ENCODE measurements around the gene CSPG4.

Gene CSPG4

DNA sequence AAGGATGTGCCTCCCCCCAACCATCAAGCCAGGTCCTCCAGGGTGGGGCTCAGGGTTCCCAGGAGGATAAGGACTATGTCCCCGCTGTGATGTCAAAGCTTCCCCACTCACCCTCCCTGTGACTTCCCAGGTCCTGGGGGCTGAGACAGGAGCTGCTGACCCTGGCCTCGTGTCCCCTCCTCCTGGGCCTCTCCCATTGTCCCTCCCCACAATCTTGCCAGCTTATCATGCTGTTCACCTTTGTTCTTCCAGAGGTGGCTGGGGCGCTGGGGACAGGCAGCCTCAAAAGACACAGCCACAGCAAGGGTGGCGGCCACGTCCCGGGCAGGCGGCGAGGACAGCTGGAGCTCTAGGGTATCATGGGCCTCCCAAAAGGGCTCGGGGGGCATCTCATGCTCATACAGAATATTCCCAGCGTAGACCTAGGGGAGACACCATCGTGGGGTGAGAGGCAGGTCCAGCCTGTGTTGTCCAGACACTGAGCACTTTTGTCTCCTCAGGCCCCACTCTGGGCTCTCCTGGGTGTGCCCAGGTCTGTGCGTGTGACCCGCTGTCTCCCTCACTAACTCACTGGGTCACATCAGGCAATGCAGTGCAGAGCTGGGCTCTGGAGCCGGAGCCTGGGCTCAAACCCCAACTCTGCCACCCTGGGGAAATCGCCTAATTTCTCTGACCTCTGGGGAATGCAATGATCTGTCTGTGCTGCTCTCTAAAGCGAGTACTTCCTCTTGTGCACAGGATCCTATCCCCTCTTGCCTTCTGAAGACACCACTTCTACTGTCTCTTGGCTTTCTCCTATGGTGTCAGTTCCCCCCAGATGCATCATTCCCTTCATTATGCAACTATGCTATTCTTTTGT lies 35.0 kb downstream of the CSPG4 start:
- H3K9ac ChIP-seq (ENCODE audit: insufficient read length, low read depth), result no peak overlapping the region
- no peak for TF ChIP-seq SUZ12 (IDR thresholded peaks at IDR 0.05; ENCODE audit: extremely low read depth, insufficient read depth, insufficient read length)
- TF ChIP-seq ZNF274 (IDR thresholded peaks at IDR 0.05; ENCODE audit: low read depth, low read length), result no peak
- TF ChIP-seq YY1 (IDR thresholded peaks at IDR 0.05; ENCODE audit: insufficient read depth, insufficient read length), result no peak
- H3K9me3 ChIP-seq (ENCODE audit: insufficient read depth, low read length), result no peaks in the 10 kb centered on the region
- peaks cover 26% of the 10 kb centered on the region for H3K4me1 ChIP-seq (ENCODE audit: insufficient read depth, insufficient read length)
- H3K27me3 ChIP-seq (ENCODE audit: insufficient read depth, insufficient read length), result no peaks in the 10 kb centered on the region
- DNase-seq (ENCODE audit: low read depth, low spot score), result no peak
- H3K4me3 ChIP-seq (ENCODE audit: insufficient read length, low read depth), result no peak overlapping the region
- peaks cover 49% of the 10 kb centered on the region for H3K36me3 ChIP-seq (ENCODE audit: insufficient read depth, insufficient read length, low read length)

DNA sequence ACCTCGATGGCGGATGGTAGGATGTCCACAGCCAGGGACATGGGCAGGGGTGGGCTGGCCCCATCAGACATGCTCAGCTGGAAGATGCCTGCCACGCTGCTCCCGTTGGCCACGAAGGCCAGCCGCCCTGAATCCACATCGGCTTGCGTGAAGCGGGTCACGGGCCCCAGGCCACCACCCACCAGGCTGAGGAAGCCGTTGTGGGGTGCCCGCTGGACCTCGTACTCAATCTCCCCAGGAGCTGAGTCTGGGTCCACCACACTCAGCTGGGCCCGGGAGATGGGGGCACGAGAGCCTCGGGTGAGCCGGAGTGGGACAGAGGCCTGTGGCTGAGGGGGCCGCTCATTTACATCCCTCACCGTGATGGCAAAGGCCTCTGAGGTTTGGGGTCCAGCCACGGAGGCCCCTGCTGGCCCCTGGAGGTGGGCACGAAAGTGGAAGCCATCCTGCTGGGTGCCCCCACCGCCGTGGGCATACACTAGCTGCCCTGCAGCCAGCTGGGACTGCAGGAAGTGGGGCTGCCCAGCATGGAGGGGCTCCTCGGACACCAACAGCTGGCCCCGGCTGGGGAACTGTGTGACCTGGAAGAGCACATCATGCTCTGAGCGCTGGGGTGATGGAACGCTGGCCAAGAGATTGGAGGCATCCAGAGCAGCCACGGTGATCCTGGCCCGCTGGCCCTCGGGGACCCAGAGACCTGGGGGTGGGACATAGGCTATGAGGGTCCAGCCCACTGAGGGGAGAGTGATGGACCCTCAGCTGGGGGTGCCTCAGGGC lies 35.8 kb downstream of the CSPG4 start:
- DNase-seq (ENCODE audit: low read depth, low spot score), result no peak
- Histone ChIP-seq H3K9ac (ENCODE audit: insufficient read length, low read depth) (no peak overlapping the region), H3K36me3 (ENCODE audit: insufficient read depth, insufficient read length, low read length) (peaks cover 42% of the 10 kb centered on the region), H3K27me3 (ENCODE audit: insufficient read depth, insufficient read length) (no peaks in the 10 kb centered on the region), H3K9me3 (ENCODE audit: insufficient read depth, low read length) (no peaks in the 10 kb centered on the region), H3K4me1 (ENCODE audit: insufficient read depth, insufficient read length) (peaks cover 33% of the 10 kb centered on the region), H3K4me3 (ENCODE audit: insufficient read length, low read depth) (no peak overlapping the region)
- no peak for TF ChIP-seq ZNF274 (IDR thresholded peaks at IDR 0.05; ENCODE audit: low read depth, low read length)
- no peak for TF ChIP-seq SUZ12 (IDR thresholded peaks at IDR 0.05; ENCODE audit: extremely low read depth, insufficient read depth, insufficient read length)
- no peak for TF ChIP-seq YY1 (IDR thresholded peaks at IDR 0.05; ENCODE audit: insufficient read depth, insufficient read length)

DNA sequence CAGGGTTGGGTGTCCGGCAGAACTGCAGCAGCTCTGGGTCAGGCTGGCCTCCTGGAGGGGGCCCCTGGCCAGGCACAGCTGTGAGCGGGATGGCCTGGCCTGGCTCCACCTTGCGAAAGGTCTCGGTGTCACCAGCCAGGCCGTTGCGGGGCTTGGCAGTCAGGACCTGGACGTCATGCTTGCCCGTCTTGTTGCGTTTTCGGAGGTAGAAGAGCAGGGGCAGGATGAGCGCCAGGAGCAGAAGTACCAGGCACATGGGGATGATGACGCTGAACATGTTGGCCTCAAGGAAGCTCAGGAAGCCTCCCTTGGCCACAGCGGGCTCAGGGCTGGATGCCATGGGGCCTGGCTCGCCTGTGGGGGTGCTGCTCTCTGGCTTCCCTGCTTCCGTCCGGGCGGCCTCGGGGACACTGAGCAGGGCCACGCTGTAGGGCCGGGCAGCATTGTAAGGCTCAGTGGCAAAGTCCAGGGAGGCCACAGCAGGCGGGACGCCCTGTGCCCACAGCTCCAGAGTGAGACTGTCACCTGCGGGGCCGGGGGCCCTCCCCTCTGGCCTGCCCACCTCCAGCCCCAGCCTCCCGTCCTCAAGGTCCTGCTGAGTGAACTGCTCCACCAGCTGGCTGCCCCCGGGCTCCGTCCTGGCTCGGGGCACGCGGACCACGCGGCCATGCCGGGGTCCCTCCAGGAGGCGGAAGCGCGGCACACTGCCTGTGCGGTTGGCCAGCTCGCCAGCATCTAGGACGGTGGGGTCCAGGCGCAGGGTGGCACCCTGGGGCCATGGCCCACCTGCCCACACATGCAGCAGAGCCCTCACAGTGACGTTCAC lies 36.9 kb downstream of the CSPG4 start:
- no peaks in the 10 kb centered on the region for H3K27me3 ChIP-seq (ENCODE audit: insufficient read depth, insufficient read length)
- peaks cover 36% of the 10 kb centered on the region for H3K4me1 ChIP-seq (ENCODE audit: insufficient read depth, insufficient read length)
- peaks cover 38% of the 10 kb centered on the region for H3K36me3 ChIP-seq (ENCODE audit: insufficient read depth, insufficient read length, low read length)
- TF ChIP-seq SUZ12 (IDR thresholded peaks at IDR 0.05; ENCODE audit: extremely low read depth, insufficient read depth, insufficient read length) (no peak), ZNF274 (IDR thresholded peaks at IDR 0.05; ENCODE audit: low read depth, low read length) (no peak), YY1 (IDR thresholded peaks at IDR 0.05; ENCODE audit: insufficient read depth, insufficient read length) (no peak)
- no peak for DNase-seq (ENCODE audit: low read depth, low spot score)
- H3K4me3 ChIP-seq (ENCODE audit: insufficient read length, low read depth), result no peak overlapping the region
- no peak overlapping the region for H3K9ac ChIP-seq (ENCODE audit: insufficient read length, low read depth)
- H3K9me3 ChIP-seq (ENCODE audit: insufficient read depth, low read length), result no peaks in the 10 kb centered on the region

DNA sequence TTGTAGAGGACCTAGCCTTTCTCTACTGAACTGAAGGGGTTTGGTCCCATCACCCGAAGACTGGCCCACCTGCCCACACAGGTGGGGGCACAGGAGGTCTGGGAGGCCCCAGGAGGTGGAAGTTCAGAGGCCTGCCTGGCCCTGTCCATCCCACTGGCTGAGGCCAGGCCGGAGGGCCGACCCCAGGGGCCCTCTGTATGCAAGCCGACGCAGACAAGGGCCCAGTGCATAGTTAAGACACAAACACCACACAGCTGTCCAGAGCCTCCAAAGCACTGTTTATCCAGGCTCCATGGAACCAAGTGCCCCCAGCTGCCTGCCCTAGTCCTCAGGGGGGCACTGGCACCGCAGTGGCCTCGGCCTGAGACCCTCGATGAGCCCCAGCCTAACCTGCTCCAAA lies 38.3 kb downstream of the CSPG4 start:
- no peak overlapping the region for H3K9ac ChIP-seq (ENCODE audit: insufficient read length, low read depth)
- peaks cover 36% of the 10 kb centered on the region for H3K4me1 ChIP-seq (ENCODE audit: insufficient read depth, insufficient read length)
- DNase-seq (ENCODE audit: low read depth, low spot score), result no peak

DNA sequence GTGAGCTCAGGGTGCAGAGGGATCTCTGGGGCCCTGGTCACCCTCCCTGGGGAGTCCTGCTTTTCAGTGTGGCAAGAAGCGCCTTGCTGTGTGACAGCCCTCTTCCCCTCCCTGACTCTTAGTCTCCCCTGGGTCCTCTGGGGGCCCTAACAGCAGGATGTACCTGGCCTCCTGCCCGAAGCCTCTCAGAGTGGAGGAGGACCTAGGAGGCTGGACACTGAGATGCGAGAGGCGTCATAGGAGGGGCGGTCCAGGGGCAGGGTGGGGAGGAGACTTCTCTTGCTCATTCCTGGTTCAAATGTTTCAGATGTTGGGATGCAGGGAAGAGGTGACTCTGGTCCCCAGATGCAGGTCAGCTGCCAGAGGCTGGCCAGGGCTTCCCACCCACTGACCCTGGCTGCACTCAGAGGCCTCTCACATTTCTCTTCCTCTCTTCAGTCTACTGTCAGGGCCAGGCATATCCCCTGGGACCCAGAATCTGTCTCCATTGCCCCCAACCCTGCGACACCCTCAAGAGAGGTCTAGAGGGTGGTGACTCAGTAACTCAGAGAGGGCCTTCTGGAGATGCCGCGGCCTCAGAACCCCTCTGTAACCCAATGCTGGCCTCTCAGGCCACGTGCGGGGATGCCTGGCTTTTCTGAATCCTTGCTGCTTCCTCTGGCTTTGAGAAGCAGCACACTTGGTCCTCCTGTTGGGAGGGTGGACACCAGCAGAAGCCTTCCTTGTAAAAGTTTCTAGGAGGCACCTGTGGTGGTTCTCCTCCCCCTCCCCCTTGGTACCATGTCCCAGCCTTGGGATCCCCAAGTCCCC lies 39.0 kb downstream of the CSPG4 start:
- Histone ChIP-seq H3K4me3 (ENCODE audit: insufficient read length, low read depth) (peak overlapping the region; percentile 1), H3K36me3 (ENCODE audit: insufficient read depth, insufficient read length, low read length) (peaks cover 31% of the 10 kb centered on the region), H3K9ac (ENCODE audit: insufficient read length, low read depth) (peak overlapping the region; percentile 69), H3K27me3 (ENCODE audit: insufficient read depth, insufficient read length) (no peaks in the 10 kb centered on the region), H3K9me3 (ENCODE audit: insufficient read depth, low read length) (no peaks in the 10 kb centered on the region), H3K4me1 (ENCODE audit: insufficient read depth, insufficient read length) (peaks cover 36% of the 10 kb centered on the region)
- DNase-seq (ENCODE audit: low read depth, low spot score), result no peak
- TF ChIP-seq YY1 (IDR thresholded peaks at IDR 0.05; ENCODE audit: insufficient read depth, insufficient read length), result no peak
- TF ChIP-seq ZNF274 (IDR thresholded peaks at IDR 0.05; ENCODE audit: low read depth, low read length), result no peak
- no peak for TF ChIP-seq SUZ12 (IDR thresholded peaks at IDR 0.05; ENCODE audit: extremely low read depth, insufficient read depth, insufficient read length)

More for the DNA sequence above, 38.3 kb downstream of the CSPG4 start:
- Histone ChIP-seq H3K36me3 (ENCODE audit: insufficient read depth, insufficient read length, low read length) (peaks cover 37% of the 10 kb centered on the region), H3K9me3 (ENCODE audit: insufficient read depth, low read length) (no peaks in the 10 kb centered on the region), H3K4me3 (ENCODE audit: insufficient read length, low read depth) (no peak overlapping the region), H3K27me3 (ENCODE audit: insufficient read depth, insufficient read length) (no peaks in the 10 kb centered on the region)
- TF ChIP-seq YY1 (IDR thresholded peaks at IDR 0.05; ENCODE audit: insufficient read depth, insufficient read length) (no peak), ZNF274 (IDR thresholded peaks at IDR 0.05; ENCODE audit: low read depth, low read length) (no peak), SUZ12 (IDR thresholded peaks at IDR 0.05; ENCODE audit: extremely low read depth, insufficient read depth, insufficient read length) (no peak)

DNA sequence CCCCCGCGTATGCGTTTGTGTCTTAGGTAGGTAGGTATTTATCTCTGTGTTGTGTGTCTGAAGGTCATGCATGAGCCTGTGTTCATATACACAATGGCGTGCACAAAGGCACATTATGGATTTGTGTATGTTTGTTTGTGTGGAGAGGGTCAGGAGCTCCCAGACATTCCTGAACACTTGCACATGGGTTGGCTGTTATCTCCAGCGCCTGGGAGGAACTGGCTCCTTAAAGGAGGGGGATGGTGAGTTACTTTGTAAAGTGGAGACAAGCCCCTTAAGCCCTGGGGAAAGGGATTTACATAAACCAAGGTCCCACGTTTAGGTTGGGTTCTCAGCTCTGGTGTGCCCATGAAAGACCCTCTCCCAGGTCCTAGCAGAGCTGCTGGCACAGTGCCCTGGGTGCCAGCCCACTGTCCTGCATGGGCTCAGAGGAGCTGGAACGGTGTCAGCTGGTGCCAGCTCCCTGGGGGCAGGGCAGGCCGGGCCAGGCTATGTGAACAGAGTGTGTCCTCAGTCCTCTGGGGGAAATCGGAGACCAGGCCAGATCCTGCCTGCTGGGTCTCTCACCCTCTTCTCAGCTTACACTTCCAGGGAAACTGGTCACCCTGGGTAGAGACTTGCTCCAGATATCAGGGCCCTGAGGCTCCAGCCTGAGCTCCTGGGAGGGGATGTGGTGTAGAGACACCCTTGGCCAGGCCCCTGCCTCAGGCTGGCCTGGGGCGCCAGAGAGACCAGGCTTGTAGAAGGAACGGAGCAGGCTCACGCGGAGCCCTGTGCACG lies 39.8 kb downstream of the CSPG4 start:
- Histone ChIP-seq H3K27me3 (ENCODE audit: insufficient read depth, insufficient read length) (no peaks in the 10 kb centered on the region), H3K9me3 (ENCODE audit: insufficient read depth, low read length) (no peaks in the 10 kb centered on the region), H3K9ac (ENCODE audit: insufficient read length, low read depth) (peak overlapping the region; percentile 69), H3K4me3 (ENCODE audit: insufficient read length, low read depth) (peak overlapping the region; percentile 1), H3K4me1 (ENCODE audit: insufficient read depth, insufficient read length) (peaks cover 36% of the 10 kb centered on the region), H3K36me3 (ENCODE audit: insufficient read depth, insufficient read length, low read length) (peaks cover 28% of the 10 kb centered on the region)
- TF ChIP-seq SUZ12 (IDR thresholded peaks at IDR 0.05; ENCODE audit: extremely low read depth, insufficient read depth, insufficient read length) (no peak), ZNF274 (IDR thresholded peaks at IDR 0.05; ENCODE audit: low read depth, low read length) (no peak), YY1 (IDR thresholded peaks at IDR 0.05; ENCODE audit: insufficient read depth, insufficient read length) (no peak)
- DNase-seq (ENCODE audit: low read depth, low spot score), result peak; percentile 57

Data from NT2/D1 (cell line).